ENCODE results near the gene PGM3. TPM values are rescaled to one million over a fixed set of nuclear protein-coding genes. Genes with fewer than 3 reads are reported as not detected.

PGM3 gene
- total RNA-seq, 1 donor from 2014 or later: 58.5 TPM

- DNase-seq: no peak
These were observed 9.8 kb downstream of the PGM3 start for GRCh38 chr6:83183082-83183828.

- DNase-seq: no peak
These were observed 11.0 kb downstream of the PGM3 start for GRCh38 chr6:83182114-83182513.

- no peak for DNase-seq
These were observed 12.6 kb downstream of the PGM3 start for GRCh38 chr6:83180426-83180950.

GRCh38 chr6:83176246-83176645 lies 16.8 kb downstream of the PGM3 start:
- DNase-seq: no peak

- DNase-seq: no peak
These were observed 23.6 kb downstream of the PGM3 start for GRCh38 chr6:83169511-83169910.

- DNase-seq: no peak
These were observed 24.0 kb downstream of the PGM3 start for GRCh38 chr6:83169106-83169505.

- DNase-seq: no peak
These were observed 24.5 kb downstream of the PGM3 start for GRCh38 chr6:83168556-83168955.

- no peak for DNase-seq
These were observed 25.3 kb downstream of the PGM3 start for GRCh38 chr6:83167726-83168278.

GRCh38 chr6:83160167-83160566 lies 32.9 kb downstream of the PGM3 start:
- no peak for DNase-seq

GRCh38 chr6:83155794-83156193 lies 37.3 kb downstream of the PGM3 start:
- DNase-seq: no peak

GRCh38 chr6:83153883-83154521 lies 39.1 kb downstream of the PGM3 start:
- DNase-seq: no peak

- DNase-seq: no peak
These were observed 40.2 kb downstream of the PGM3 start for GRCh38 chr6:83152913-83153312.

- DNase-seq: no peak
These were observed 42.0 kb downstream of the PGM3 start for GRCh38 chr6:83151114-83151513.

- DNase-seq: no peak
These were observed 54.3 kb downstream of the PGM3 start for GRCh38 chr6:83138758-83139157.

- DNase-seq: no peak
These were observed 54.8 kb downstream of the PGM3 start for GRCh38 chr6:83138118-83138722.

- no peak for DNase-seq
These were observed 60.9 kb downstream of the PGM3 start for GRCh38 chr6:83132121-83132520.

- DNase-seq: no peak
These were observed 65.1 kb downstream of the PGM3 start for GRCh38 chr6:83127976-83128375.

- no peak for DNase-seq
These were observed 65.8 kb downstream of the PGM3 start for GRCh38 chr6:83127258-83127657.

- no peak for DNase-seq
These were observed 66.3 kb downstream of the PGM3 start for GRCh38 chr6:83126807-83127206.

- DNase-seq: no peak
These were observed 66.8 kb downstream of the PGM3 start for GRCh38 chr6:83126223-83126622.

GRCh38 chr6:83125425-83125824 lies 67.6 kb downstream of the PGM3 start:
- no peak for DNase-seq

- DNase-seq: no peak
These were observed 68.5 kb downstream of the PGM3 start for GRCh38 chr6:83124553-83124952.

- no peak for DNase-seq
These were observed 73.2 kb downstream of the PGM3 start for GRCh38 chr6:83119742-83120300.

Data from occipital lobe (tissue), 2 donors.